ENCODE results near the gene APEX1. TPM values are rescaled to one million over a fixed set of nuclear protein-coding genes. Genes with fewer than 3 reads are reported as not detected.

APEX1 gene
- total RNA-seq, 1 experiment from 2014 or later, result 324 TPM

DNA sequence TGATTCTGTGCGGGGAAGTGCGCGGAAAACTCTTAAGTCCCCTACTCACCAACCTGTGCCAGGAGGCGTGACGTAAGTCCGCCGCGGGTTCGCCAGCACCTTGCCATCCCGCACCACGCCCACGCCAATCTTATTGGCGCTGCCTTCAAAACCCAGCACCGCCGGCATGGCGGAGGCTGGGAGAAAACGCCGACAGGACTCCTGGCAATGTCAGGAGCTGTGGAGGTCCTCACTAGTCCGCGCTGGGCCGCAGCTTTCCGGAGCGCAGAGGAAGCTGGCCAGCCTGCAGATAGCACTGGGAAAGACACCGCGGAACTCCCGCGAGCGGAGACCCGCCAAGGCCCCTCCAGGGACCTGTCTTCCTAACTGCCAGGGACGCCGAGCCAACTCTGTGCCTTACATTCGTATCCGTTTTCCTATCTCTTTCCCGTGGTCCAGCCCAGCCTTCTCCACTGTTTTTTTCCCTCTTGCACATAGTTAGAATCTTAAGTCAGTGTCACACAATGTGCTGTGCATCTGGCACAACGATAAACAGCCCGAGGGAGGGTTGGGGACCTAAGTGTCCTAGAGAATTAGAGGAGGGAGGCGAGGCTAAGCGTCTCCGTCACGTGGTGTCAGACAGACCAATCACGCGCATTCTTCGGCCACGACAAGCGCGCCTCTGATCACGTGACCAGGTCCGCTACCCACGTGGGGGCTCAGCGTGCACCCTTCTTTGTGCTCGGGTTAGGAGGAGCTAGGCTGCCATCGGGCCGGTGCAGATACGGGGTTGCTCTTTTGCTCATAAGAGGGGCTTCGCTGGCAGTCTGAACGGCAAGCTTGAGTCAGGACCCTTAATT lies at the start of gene APEX1, which contains the start of gene OSGEP (continued):
- TF ChIP-seq, protein P1, sequence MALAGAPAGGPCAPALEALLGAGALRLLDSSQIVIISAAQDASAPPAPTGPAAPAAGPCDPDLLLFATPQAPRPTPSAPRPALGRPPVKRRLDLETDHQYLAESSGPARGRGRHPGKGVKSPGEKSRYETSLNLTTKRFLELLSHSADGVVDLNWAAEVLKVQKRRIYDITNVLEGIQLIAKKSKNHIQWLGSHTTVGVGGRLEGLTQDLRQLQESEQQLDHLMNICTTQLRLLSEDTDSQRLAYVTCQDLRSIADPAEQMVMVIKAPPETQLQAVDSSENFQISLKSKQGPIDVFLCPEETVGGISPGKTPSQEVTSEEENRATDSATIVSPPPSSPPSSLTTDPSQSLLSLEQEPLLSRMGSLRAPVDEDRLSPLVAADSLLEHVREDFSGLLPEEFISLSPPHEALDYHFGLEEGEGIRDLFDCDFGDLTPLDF (CRISPR knock-in tag; IDR thresholded peaks at IDR 0.05), result no peak
- TF ChIP-seq ETV6 (CRISPR knock-in tag; IDR thresholded peaks at IDR 0.05) (no peak), ZBTB21 (CRISPR knock-in tag; IDR thresholded peaks at IDR 0.05; ENCODE audit: borderline replicate concordance) (no peak), JUN (CRISPR knock-in tag; IDR thresholded peaks at IDR 0.05) (no peak), ZNF423 (CRISPR knock-in tag; IDR thresholded peaks at IDR 0.05) (no peak), IRF2 (CRISPR knock-in tag; IDR thresholded peaks at IDR 0.05; ENCODE audit: borderline replicate concordance, low read depth) (no peak), MYBL2 (CRISPR knock-in tag; IDR thresholded peaks at IDR 0.05) (no peak; the same call in 1 of the 2 replicates), OVOL2 (CRISPR knock-in tag; IDR thresholded peaks at IDR 0.05; ENCODE audit: borderline replicate concordance) (no peak), TCF7 (CRISPR knock-in tag; IDR thresholded peaks at IDR 0.05; ENCODE audit: low read depth) (no peak), SOX15 (CRISPR knock-in tag; IDR thresholded peaks at IDR 0.05) (no peak), MXD4 (CRISPR knock-in tag; IDR thresholded peaks at IDR 0.05; ENCODE audit: borderline replicate concordance) (no peak), HMGA2 (CRISPR knock-in tag; IDR thresholded peaks at IDR 0.05) (no peak), NFYB (CRISPR knock-in tag; conservative IDR thresholded peaks at IDR 0.05; ENCODE audit: low read depth) (peak; percentile 78), FOXP1 (CRISPR knock-in tag; IDR thresholded peaks at IDR 0.05; ENCODE audit: borderline replicate concordance) (no peak), CREM (CRISPR knock-in tag; IDR thresholded peaks at IDR 0.05) (peak; percentile 75; the same call in 1 of the 2 replicates), FOXK1 (CRISPR knock-in tag; IDR thresholded peaks at IDR 0.05) (peak; percentile 84)
- TF ChIP-seq, protein P2, sequence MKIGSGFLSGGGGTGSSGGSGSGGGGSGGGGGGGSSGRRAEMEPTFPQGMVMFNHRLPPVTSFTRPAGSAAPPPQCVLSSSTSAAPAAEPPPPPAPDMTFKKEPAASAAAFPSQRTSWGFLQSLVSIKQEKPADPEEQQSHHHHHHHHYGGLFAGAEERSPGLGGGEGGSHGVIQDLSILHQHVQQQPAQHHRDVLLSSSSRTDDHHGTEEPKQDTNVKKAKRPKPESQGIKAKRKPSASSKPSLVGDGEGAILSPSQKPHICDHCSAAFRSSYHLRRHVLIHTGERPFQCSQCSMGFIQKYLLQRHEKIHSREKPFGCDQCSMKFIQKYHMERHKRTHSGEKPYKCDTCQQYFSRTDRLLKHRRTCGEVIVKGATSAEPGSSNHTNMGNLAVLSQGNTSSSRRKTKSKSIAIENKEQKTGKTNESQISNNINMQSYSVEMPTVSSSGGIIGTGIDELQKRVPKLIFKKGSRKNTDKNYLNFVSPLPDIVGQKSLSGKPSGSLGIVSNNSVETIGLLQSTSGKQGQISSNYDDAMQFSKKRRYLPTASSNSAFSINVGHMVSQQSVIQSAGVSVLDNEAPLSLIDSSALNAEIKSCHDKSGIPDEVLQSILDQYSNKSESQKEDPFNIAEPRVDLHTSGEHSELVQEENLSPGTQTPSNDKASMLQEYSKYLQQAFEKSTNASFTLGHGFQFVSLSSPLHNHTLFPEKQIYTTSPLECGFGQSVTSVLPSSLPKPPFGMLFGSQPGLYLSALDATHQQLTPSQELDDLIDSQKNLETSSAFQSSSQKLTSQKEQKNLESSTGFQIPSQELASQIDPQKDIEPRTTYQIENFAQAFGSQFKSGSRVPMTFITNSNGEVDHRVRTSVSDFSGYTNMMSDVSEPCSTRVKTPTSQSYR (CRISPR knock-in tag; IDR thresholded peaks at IDR 0.05), result no peak
- TF ChIP-seq, protein P3, sequence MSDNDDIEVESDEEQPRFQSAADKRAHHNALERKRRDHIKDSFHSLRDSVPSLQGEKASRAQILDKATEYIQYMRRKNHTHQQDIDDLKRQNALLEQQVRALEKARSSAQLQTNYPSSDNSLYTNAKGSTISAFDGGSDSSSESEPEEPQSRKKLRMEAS (CRISPR knock-in tag; IDR thresholded peaks at IDR 0.05), result peak; percentile 97
- TF ChIP-seq, protein P4, sequence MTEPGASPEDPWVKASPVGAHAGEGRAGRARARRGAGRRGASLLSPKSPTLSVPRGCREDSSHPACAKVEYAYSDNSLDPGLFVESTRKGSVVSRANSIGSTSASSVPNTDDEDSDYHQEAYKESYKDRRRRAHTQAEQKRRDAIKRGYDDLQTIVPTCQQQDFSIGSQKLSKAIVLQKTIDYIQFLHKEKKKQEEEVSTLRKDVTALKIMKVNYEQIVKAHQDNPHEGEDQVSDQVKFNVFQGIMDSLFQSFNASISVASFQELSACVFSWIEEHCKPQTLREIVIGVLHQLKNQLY (CRISPR knock-in tag; IDR thresholded peaks at IDR 0.05), result no peak
- TF ChIP-seq, protein P5, sequence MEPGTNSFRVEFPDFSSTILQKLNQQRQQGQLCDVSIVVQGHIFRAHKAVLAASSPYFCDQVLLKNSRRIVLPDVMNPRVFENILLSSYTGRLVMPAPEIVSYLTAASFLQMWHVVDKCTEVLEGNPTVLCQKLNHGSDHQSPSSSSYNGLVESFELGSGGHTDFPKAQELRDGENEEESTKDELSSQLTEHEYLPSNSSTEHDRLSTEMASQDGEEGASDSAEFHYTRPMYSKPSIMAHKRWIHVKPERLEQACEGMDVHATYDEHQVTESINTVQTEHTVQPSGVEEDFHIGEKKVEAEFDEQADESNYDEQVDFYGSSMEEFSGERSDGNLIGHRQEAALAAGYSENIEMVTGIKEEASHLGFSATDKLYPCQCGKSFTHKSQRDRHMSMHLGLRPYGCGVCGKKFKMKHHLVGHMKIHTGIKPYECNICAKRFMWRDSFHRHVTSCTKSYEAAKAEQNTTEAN (CRISPR knock-in tag; IDR thresholded peaks at IDR 0.05), result no peak
- TF ChIP-seq, protein P6, sequence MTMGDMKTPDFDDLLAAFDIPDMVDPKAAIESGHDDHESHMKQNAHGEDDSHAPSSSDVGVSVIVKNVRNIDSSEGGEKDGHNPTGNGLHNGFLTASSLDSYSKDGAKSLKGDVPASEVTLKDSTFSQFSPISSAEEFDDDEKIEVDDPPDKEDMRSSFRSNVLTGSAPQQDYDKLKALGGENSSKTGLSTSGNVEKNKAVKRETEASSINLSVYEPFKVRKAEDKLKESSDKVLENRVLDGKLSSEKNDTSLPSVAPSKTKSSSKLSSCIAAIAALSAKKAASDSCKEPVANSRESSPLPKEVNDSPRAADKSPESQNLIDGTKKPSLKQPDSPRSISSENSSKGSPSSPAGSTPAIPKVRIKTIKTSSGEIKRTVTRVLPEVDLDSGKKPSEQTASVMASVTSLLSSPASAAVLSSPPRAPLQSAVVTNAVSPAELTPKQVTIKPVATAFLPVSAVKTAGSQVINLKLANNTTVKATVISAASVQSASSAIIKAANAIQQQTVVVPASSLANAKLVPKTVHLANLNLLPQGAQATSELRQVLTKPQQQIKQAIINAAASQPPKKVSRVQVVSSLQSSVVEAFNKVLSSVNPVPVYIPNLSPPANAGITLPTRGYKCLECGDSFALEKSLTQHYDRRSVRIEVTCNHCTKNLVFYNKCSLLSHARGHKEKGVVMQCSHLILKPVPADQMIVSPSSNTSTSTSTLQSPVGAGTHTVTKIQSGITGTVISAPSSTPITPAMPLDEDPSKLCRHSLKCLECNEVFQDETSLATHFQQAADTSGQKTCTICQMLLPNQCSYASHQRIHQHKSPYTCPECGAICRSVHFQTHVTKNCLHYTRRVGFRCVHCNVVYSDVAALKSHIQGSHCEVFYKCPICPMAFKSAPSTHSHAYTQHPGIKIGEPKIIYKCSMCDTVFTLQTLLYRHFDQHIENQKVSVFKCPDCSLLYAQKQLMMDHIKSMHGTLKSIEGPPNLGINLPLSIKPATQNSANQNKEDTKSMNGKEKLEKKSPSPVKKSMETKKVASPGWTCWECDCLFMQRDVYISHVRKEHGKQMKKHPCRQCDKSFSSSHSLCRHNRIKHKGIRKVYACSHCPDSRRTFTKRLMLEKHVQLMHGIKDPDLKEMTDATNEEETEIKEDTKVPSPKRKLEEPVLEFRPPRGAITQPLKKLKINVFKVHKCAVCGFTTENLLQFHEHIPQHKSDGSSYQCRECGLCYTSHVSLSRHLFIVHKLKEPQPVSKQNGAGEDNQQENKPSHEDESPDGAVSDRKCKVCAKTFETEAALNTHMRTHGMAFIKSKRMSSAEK (CRISPR knock-in tag; IDR thresholded peaks at IDR 0.05; ENCODE audit: borderline replicate concordance), result no peak
- TF ChIP-seq, protein P7, sequence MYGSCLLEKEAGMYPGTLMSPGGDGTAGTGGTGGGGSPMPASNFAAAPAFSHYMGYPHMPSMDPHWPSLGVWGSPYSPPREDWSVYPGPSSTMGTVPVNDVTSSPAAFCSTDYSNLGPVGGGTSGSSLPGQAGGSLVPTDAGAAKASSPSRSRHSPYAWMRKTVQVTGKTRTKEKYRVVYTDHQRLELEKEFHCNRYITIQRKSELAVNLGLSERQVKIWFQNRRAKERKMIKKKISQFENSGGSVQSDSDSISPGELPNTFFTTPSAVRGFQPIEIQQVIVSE (CRISPR knock-in tag; IDR thresholded peaks at IDR 0.05; ENCODE audit: borderline replicate concordance), result no peak
- TF ChIP-seq, protein P8, sequence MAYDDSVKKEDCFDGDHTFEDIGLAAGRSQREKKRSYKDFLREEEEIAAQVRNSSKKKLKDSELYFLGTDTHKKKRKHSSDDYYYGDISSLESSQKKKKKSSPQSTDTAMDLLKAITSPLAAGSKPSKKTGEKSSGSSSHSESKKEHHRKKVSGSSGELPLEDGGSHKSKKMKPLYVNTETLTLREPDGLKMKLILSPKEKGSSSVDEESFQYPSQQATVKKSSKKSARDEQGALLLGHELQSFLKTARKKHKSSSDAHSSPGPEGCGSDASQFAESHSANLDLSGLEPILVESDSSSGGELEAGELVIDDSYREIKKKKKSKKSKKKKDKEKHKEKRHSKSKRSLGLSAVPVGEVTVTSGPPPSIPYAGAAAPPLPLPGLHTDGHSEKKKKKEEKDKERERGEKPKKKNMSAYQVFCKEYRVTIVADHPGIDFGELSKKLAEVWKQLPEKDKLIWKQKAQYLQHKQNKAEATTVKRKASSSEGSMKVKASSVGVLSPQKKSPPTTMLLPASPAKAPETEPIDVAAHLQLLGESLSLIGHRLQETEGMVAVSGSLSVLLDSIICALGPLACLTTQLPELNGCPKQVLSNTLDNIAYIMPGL (CRISPR knock-in tag; IDR thresholded peaks at IDR 0.05), result peak; percentile 66; the same call in 1 of the 2 replicates
- TF ChIP-seq, protein P9, sequence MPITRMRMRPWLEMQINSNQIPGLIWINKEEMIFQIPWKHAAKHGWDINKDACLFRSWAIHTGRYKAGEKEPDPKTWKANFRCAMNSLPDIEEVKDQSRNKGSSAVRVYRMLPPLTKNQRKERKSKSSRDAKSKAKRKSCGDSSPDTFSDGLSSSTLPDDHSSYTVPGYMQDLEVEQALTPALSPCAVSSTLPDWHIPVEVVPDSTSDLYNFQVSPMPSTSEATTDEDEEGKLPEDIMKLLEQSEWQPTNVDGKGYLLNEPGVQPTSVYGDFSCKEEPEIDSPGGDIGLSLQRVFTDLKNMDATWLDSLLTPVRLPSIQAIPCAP (CRISPR knock-in tag; IDR thresholded peaks at IDR 0.05), result 0 out of 2 replicates have a peak, but pooled peaks have one; percentile 60
